IPS-NIHi11 (cell line): ENCODE results near the gene KTI12.
"Not testable (repeated sequence)": the region's sequence is repeated elsewhere in the genome, so short reads cannot be mapped to it uniquely, and the experiment has no call there.

Source experiments
- DNase-seq: peaks from one replicate; pipeline ENCODE4 v3.0.0; 2012; ENCODE audit warnings: mixed read lengths, low spot score

The KTI12 gene

DNA sequence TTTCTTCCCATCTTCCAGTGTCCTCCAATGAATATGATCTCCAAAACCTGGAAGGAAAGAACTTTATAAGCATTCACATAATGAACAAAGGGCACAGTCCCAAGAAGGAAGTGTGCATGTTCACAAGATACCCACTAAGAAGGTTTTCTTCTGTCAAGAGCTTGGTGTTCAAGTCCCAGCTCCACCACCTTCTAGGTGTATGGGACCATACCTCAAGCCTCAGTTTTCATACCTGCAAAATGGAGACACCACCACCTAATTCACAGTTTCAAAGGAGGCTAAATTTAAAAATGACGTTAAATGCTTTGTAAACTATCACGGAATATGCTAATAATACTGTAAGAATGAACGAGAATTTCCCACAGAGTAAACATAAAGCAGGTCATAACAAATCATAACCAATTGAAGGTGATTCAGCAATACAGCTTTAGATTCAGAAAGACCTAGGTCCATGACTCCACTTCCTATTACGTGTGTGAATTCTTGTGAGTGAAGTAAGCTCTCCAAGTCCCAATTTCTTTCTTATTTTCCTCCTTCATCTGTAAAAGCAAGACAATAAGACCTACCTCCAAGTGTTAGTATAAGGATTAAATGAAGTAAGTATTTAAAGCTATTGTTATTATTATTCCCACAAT lies 8.1 kb upstream of the KTI12 start:
- DNase-seq = no peak

DNA sequence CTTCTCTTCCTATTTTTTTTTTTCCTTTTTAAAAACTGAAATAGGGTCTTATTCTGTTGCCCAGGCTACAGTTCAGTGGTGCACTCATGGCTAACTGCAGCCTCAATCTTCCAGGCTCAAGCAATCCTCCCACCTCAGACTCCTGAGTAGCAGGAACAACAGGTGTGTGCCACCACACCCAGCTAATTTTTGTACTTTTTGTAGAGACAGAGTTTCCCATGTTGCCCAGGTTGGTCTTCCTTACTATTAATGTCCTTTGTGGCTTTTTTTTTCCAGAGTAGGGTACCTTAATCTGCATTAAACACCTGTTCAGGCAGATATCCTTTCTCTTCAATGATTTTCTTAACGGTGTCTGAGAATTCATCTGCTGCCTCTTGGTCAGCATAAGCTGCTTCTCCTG lies 4.3 kb upstream of the KTI12 start:
- DNase-seq = no peak

DNA sequence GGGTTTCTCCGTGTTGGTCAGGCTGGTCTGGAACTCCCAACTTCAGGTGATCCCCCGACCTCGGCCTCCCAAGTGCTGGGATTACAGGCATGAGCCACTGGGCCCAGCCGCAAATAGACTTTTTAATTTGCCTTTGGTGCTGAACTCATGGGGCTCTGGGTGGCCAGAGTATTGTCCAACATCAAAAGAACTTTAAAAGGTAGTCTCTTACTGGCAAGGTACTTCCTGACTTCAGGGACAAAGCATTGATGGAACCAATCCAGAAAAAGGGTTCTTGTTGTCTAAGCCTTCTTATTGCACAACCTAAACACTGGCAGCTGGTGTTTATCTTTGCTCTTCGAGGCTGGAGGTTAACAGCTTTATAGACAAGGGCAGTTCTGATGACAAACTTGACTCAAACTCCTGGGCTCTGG lies 3.8 kb upstream of the KTI12 start:
- no peak for DNase-seq

DNA sequence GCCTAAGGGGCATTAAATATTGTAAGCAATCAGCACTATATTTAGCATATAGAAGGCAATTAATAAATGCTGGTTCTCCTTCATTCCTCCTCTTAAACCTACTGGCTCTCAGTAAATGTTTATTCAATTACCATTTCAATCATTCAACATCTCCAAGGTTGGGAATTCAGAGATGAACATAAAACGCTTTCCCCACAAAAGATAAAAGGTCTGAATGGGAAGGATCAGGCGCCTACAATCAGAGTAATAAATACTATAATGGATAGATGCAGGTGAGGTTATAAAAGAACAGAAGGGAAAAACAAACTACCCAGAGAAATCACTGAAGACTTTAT lies 407 bp upstream of the KTI12 start:
- DNase-seq = no peak

- DNase-seq = peak; percentile 37
Measured at GRCh38 chr1:52032785-52033131, 852 bp downstream of the KTI12 start.

- DNase-seq = no peak
Measured at GRCh38 chr1:52032124-52032784, 1.4 kb downstream of the KTI12 start.

DNA sequence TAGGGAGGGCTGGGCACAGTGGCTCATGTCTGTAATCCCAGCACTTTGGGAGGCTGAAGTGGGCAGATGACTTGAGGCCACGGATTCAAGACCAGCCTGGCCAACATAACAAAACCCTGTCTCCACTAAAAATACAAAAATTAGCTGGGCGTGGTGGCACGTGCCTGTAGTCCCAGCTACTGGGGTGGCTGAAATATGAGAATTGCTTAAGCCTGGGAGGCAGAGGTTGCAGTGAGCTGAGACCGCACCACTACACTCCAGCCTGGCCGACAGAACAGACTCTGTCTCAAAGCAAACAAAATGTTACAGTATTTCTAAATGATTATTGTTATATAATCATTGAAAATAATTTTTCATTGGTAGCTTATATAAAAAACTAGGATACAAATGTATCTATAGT lies 4.8 kb downstream of the KTI12 start:
- DNase-seq = not testable (repeated sequence)

DNA sequence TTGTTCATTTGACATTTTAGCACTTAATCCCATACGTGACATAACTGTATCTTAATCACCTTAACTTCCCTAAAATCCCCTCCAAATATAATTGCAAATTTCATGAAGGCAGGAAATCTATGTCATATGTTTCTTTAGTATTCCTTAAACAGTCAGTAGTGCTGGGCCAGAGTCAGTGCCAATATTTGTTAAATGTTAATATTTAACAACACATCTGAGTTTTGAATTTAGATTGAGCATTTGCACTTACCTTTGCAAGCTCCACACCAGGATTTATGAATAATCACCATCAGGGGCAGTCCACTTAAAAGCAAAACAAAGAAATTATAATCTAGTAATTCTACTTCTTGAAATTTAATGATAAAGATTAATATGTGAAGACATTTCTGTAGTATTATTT lies 5.3 kb downstream of the KTI12 start:
- DNase-seq = no peak

GRCh38 chr1:52026278-52026677 lies 7.3 kb downstream of the KTI12 start:
- DNase-seq = no peak

- no peak for DNase-seq
Measured at GRCh38 chr1:52022133-52022532, 11.5 kb downstream of the KTI12 start.

DNA sequence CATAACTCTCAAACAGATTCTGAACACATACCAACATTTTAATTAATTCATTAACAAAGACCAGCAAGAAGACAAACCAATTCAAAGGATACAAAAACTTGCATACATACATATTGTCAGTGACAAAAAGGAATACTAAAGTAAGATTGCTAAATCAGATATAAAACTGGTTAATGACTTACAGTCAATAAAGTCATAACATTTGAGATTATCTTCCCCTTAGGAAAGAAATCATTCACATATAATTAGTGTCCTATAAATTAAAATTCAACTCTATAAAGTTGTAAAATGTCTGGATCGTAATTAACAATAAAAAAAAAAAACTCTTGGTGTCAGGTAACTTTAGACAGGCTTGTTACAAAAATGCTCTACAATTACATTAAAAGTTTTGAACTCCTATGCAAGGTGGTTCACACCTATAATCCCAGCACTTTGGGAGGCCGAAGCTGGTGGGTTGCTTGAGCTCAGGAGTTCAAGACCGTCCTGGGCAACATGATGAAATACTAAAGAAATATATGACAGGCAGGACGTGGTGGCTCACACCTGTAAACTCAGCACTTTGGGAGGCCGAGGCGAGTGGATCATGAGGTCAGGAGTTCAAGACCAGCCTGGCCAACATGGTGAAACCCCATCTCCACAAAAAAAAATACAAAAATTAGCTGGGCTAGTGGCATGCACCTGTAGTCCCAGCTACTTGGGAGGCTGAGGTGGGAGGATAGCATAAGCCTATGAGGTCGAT lies 25.4 kb downstream of the KTI12 start:
- no peak for DNase-seq

DNA sequence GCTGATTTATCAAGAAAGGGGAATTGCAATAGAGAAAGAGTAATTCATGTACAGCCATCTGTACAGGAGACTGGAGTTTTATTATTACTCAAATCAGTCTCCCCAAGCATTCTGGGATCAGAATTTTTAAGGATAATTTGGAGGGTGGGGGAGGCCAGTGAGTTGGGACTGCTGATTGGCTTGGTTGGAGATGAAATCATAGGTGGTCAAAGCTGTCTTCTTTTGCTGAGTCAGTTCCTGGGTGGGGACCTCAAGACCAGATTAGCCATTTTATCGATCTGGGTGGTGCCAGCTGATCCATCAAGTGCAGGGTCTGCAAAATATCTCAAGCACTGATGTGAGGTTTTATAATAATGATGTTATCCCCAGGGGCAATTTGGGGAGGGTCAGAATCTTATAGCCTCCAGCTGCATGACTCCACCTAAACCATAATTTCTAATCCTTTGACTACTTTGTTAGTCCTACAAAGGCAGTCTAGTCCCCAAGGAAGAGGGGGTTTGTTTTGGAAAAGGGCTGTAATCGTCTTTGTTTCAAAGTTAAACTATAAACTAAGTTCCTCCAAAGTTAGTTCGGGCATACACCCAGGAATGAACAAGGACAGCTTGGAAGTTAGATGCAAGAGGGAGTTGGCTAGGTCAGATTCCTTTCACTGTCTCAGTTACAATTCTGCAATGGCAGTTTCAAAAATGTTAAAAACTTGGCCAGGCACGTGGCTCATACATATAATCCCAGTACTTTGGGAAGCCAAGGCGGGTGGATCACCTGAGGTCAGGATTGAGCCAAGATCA lies 26.2 kb downstream of the KTI12 start:
- DNase-seq = no peak

DNA sequence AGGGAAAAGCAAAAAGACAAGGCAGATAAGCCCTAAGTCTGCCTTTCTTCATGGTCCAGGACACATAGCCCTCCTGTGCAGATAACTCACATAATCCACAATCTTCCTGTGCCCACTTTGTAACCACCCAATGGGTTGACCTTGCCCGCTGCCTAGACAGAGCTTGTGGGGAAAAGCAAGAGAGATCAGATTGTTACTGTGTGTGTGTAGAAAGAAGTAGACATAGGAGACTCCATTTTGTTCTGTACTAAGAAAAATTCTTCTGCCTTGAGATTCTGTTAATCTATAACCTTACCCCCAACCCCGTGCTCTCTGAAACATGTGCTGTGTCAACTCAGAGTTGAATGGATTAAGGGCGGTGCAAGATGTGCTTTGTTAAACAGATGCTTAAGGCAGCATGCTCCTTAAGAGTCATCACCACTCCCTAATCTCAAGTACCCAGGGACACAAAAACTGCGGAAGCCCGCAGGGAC lies 27.5 kb downstream of the KTI12 start:
- DNase-seq = not testable (repeated sequence)

DNA sequence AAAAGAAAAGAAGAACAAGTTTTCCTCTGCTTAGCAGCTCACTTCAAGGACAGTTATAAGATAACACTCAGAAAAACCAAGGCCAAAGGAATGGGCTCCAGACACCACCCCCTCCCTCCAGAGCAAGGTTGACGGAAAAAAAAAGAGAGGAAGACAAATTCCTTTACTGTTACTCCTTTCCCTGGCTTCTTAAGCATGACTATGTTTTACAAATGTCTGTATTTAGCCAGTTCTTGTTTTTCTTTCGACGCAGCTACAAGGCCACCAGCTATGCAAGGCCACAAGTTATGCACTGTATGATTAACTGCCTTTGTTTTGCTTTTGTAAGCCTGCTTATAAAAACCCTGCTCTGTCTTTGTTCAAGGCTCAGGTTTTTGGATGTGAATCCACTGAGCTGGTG lies 28.1 kb downstream of the KTI12 start:
- not testable (repeated sequence) for DNase-seq

DNA sequence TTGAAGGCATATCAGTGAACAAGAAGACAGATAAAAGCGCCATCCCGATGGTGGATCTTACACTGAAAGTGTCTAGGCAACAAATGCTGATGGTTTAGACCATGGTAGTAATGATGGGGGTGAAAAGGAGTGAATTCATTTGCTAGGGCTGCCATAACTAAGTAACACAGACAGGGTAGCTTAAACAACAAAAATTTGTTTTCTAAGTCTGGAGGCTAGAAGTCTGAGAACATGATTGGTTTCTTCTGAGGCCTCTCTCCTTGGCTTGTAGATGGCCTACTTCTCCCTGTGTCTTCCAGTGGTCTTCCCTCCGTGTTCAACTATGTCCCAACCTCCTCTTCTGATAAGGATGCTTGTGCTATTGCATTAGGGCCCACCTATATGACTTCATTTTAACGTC lies 29.7 kb downstream of the KTI12 start:
- no peak for DNase-seq

DNA sequence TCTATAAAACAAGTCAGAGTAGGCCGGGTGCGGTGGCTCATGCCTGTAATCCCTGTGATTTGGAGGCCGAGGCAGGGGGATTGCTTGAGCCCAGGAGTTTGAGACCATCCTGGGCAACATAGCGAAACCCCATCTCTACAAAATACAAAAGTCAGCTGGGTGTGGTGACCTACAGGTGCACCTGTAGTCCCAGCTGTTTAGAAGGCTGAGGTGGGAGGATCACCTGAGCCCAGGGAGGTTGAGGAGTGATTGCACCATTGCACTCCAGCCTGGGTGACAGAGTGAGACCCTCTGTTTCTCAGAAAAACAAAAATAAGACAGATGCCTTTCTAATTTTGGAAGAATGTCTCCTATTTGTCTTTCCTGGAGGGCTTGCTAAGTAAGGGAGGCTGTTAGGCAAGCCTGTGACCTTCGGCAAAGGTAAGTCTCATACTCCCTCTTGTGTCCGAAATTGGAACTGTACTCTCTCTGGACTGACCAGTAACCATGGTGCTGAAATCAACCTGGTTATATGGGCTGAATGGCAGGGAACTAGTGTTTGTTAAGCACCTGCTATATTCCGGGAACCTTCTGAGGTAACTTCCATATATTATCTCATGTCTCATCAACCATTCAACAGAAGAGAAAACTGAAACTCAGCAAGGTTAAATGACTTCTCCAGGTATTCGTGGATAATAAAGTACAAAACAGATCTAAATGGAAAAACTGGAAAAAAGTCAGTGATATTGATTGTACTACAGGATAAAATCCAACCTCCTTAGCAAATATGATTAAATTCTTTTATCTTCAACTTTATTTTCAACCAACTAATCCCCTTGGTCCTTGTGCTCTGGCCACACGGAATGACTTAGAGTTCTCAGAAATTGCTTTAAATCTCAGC lies 31.3 kb downstream of the KTI12 start:
- peak; percentile 88 for DNase-seq

DNA sequence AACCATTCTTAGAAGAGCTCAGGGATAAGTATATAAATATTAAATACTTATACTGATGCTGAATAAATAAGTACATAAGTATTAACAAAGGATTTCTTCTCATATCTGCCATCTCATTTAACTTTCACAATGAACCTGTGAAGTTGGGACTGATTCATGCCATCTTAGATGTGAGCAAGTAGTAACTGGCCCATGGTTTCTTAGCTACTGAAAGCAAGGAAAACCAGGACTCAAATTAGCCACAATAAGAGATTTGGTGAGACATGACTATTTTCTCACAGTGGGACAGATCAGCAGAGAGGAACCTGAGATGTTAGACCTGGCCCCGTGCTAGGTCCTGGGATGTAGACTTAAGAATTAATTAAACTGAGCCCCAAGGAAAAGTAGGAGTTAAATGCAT lies 34.9 kb downstream of the KTI12 start:
- DNase-seq = no peak

DNA sequence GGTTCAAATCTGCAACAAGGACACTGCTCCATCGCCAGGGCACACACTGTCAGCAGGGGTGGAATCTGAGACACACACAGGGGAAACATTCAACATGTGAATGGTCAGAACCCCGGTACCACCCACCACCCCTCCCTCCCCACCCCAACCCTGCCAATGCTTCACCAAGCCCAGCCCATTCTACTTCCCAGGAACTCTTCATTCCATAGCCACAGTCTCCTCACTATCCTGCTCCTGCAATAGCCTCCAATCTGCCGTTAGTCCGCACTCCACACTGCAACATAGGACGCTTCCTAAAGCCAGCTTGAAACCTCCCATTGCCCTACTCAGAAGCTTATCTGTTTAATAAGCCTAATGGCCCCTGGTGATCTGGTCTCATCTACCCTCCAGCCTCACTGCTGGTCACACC lies 35.6 kb downstream of the KTI12 start:
- peak; percentile 60 for DNase-seq

DNA sequence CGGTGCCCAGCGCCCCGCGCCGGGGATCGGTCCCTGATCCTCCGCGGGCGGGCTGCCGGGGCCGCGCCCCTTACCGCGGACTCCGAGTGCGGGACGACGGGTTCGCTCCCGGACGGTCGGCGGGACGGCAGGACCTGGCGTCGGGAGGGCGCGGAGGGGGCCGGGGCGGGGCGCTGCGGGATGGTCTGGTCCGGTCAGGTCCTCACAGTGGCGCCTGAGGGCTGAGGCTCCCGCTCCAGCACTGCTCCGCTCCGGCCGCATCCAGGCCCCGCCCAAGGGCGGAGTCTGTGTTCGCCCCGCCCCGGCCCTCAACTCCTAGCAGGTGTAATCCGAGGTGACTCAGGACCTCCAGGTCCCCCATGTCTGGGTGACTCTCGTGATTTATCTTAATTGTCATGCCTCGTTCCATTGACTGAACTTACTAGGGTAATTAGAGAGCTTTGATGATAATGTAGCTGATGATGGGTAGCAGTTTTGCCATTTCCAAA lies 43.1 kb downstream of the KTI12 start, which contains the start of gene RAB3B:
TSS of gene RAB3B (minus strand) at position 223 of the 488 bp plus-strand sequence. CDS start 13,583 bp downstream, outside the sequence.
- DNase-seq = peak; percentile 98

DNA sequence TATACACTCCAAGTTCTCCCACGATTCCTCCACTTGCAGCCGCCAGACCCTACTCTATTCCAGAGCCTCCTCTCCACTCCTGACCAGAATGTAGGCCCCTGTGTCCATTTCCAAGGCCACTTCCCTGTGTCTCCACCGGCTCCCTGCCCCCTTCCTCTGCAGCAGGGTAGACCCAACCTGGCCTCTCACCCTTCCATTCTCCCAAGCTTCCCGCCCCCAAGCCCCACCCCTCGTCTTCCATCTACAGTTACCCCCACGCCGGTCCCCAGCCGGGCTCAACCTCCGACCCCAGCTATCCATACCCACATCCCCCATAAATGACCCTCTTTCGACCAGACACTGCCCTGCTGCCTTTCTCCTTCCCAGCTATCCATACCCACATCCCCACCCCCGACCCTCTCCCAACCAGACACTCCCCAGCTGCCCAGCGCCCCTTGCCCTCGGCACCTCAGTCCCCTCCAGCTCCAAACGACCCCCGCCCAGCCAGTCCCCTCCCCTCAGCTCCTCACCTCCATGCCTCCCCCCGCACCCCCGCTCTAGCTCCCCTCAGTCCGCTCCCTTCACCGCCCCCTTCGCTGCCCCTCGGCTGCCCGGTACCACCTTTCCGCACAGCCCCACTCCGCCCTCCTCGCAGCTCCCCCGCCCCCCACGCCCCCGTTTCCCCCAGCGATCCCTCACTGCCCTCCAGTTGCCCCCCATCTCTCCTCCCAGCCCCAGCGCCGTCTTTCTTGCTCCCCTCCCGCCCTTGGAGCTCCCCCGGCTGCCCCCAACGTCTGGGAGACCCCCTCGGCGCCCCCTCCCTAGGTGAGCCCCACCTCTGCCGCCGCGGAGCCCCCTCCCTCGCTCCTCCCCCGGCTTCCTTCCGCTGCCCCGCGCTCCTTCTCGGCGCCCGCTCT lies 43.8 kb downstream of the KTI12 start:
- DNase-seq = peak; percentile 71
